ENCODE measurements around the gene EMILIN2. TPM values are rescaled to one million over a fixed set of nuclear protein-coding genes. Genes with fewer than 3 reads are reported as not detected.

EMILIN2 gene
- total RNA-seq, 1 experiment from 2014 or later = 2.3 TPM

- no peaks in the 10 kb centered on the region for H3K4me1 ChIP-seq (ENCODE audit: low read length)
- H3K27ac ChIP-seq (ENCODE audit: low read length) = no peak overlapping the region
- no peak overlapping the region for H3K9ac ChIP-seq (ENCODE audit: low read length)
- H4K20me1 ChIP-seq (ENCODE audit: insufficient read depth, low read depth, low read length) = no peaks in the 10 kb centered on the region
- no peaks in the 10 kb centered on the region for H3K9me2 ChIP-seq (replicated peaks; ENCODE audit: insufficient read depth, low read length)
- no peaks in the 10 kb centered on the region for H3K36me3 ChIP-seq (ENCODE audit: insufficient read depth, low read length)
- no peak overlapping the region for H3K4me3 ChIP-seq (ENCODE audit: low read length)
- H3K27me3 ChIP-seq (ENCODE audit: low read length) = no peaks in the 10 kb centered on the region
- DNase-seq = no peak
- no peaks in the 10 kb centered on the region for H3K9me3 ChIP-seq (ENCODE audit: low read length)
- H3K4me2 ChIP-seq (ENCODE audit: low read depth, low read length, poor library complexity, severe bottlenecking) = no peak overlapping the region
- no peaks in the 10 kb centered on the region for H3K79me2 ChIP-seq (ENCODE audit: low read length)
- no peak overlapping the region for H2AFZ ChIP-seq (ENCODE audit: low read length)
Observed at GRCh38 chr18:2872095-2872494, 25.3 kb downstream of the EMILIN2 start.

GRCh38 chr18:2874765-2875164 is 28.0 kb downstream of the EMILIN2 start:
- no peak for DNase-seq
- Histone ChIP-seq H3K4me2 (ENCODE audit: low read depth, low read length, poor library complexity, severe bottlenecking) (no peak overlapping the region), H3K79me2 (ENCODE audit: low read length) (no peaks in the 10 kb centered on the region), H3K9me2 (replicated peaks; ENCODE audit: insufficient read depth, low read length) (no peaks in the 10 kb centered on the region), H4K20me1 (ENCODE audit: insufficient read depth, low read depth, low read length) (no peaks in the 10 kb centered on the region), H3K27me3 (ENCODE audit: low read length) (no peaks in the 10 kb centered on the region), H2AFZ (ENCODE audit: low read length) (no peak overlapping the region), H3K4me1 (ENCODE audit: low read length) (no peaks in the 10 kb centered on the region), H3K9me3 (ENCODE audit: low read length) (no peaks in the 10 kb centered on the region), H3K9ac (ENCODE audit: low read length) (no peak overlapping the region), H3K36me3 (ENCODE audit: insufficient read depth, low read length) (no peaks in the 10 kb centered on the region), H3K27ac (ENCODE audit: low read length) (no peak overlapping the region), H3K4me3 (ENCODE audit: low read length) (no peak overlapping the region)

GRCh38 chr18:2878656-2879330 is 32.0 kb downstream of the EMILIN2 start:
- Histone ChIP-seq H3K36me3 (ENCODE audit: insufficient read depth, low read length) (no peaks in the 10 kb centered on the region), H3K4me3 (ENCODE audit: low read length) (no peak overlapping the region), H2AFZ (ENCODE audit: low read length) (no peak overlapping the region), H4K20me1 (ENCODE audit: insufficient read depth, low read depth, low read length) (no peaks in the 10 kb centered on the region), H3K9ac (ENCODE audit: low read length) (no peak overlapping the region), H3K9me3 (ENCODE audit: low read length) (no peaks in the 10 kb centered on the region), H3K4me1 (ENCODE audit: low read length) (no peaks in the 10 kb centered on the region), H3K27me3 (ENCODE audit: low read length) (no peaks in the 10 kb centered on the region), H3K79me2 (ENCODE audit: low read length) (no peaks in the 10 kb centered on the region), H3K9me2 (replicated peaks; ENCODE audit: insufficient read depth, low read length) (no peaks in the 10 kb centered on the region), H3K27ac (ENCODE audit: low read length) (no peak overlapping the region), H3K4me2 (ENCODE audit: low read depth, low read length, poor library complexity, severe bottlenecking) (no peak overlapping the region)
- no peak for DNase-seq

- H3K36me3 ChIP-seq (ENCODE audit: insufficient read depth, low read length) = no peaks in the 10 kb centered on the region
- DNase-seq = no peak
- H2AFZ ChIP-seq (ENCODE audit: low read length) = no peak overlapping the region
- no peak overlapping the region for H3K4me3 ChIP-seq (ENCODE audit: low read length)
- no peaks in the 10 kb centered on the region for H4K20me1 ChIP-seq (ENCODE audit: insufficient read depth, low read depth, low read length)
- no peaks in the 10 kb centered on the region for H3K27me3 ChIP-seq (ENCODE audit: low read length)
- no peak overlapping the region for H3K4me2 ChIP-seq (ENCODE audit: low read depth, low read length, poor library complexity, severe bottlenecking)
- no peak overlapping the region for H3K27ac ChIP-seq (ENCODE audit: low read length)
- no peaks in the 10 kb centered on the region for H3K9me2 ChIP-seq (replicated peaks; ENCODE audit: insufficient read depth, low read length)
- no peaks in the 10 kb centered on the region for H3K4me1 ChIP-seq (ENCODE audit: low read length)
- H3K9ac ChIP-seq (ENCODE audit: low read length) = no peak overlapping the region
- no peaks in the 10 kb centered on the region for H3K79me2 ChIP-seq (ENCODE audit: low read length)
- no peaks in the 10 kb centered on the region for H3K9me3 ChIP-seq (ENCODE audit: low read length)
Observed at GRCh38 chr18:2879889-2880288, 33.1 kb downstream of the EMILIN2 start.

- H3K9ac ChIP-seq (ENCODE audit: low read length) = no peak overlapping the region
Observed at GRCh38 chr18:2880473-2880872, 33.7 kb downstream of the EMILIN2 start.

GRCh38 chr18:2881088-2881839 is 34.5 kb downstream of the EMILIN2 start:
- Histone ChIP-seq H3K9me2 (replicated peaks; ENCODE audit: insufficient read depth, low read length) (no peaks in the 10 kb centered on the region), H2AFZ (ENCODE audit: low read length) (no peak overlapping the region), H3K4me1 (ENCODE audit: low read length) (no peaks in the 10 kb centered on the region), H3K36me3 (ENCODE audit: insufficient read depth, low read length) (no peaks in the 10 kb centered on the region), H3K79me2 (ENCODE audit: low read length) (no peaks in the 10 kb centered on the region), H3K4me2 (ENCODE audit: low read depth, low read length, poor library complexity, severe bottlenecking) (no peak overlapping the region), H3K27me3 (ENCODE audit: low read length) (no peaks in the 10 kb centered on the region), H3K27ac (ENCODE audit: low read length) (no peak overlapping the region), H3K9ac (ENCODE audit: low read length) (no peak overlapping the region), H3K4me3 (ENCODE audit: low read length) (no peak overlapping the region), H3K9me3 (ENCODE audit: low read length) (no peaks in the 10 kb centered on the region), H4K20me1 (ENCODE audit: insufficient read depth, low read depth, low read length) (no peaks in the 10 kb centered on the region)
- no peak for DNase-seq

More at GRCh38 chr18:2880473-2880872, 33.7 kb downstream of the EMILIN2 start:
- DNase-seq = no peak
- no peak overlapping the region for H3K27ac ChIP-seq (ENCODE audit: low read length)
- H3K4me2 ChIP-seq (ENCODE audit: low read depth, low read length, poor library complexity, severe bottlenecking) = no peak overlapping the region
- H3K79me2 ChIP-seq (ENCODE audit: low read length) = no peaks in the 10 kb centered on the region
- no peaks in the 10 kb centered on the region for H3K4me1 ChIP-seq (ENCODE audit: low read length)
- no peaks in the 10 kb centered on the region for H3K9me2 ChIP-seq (replicated peaks; ENCODE audit: insufficient read depth, low read length)
- H3K36me3 ChIP-seq (ENCODE audit: insufficient read depth, low read length) = no peaks in the 10 kb centered on the region
- no peak overlapping the region for H3K4me3 ChIP-seq (ENCODE audit: low read length)
- H2AFZ ChIP-seq (ENCODE audit: low read length) = no peak overlapping the region
- no peaks in the 10 kb centered on the region for H4K20me1 ChIP-seq (ENCODE audit: insufficient read depth, low read depth, low read length)
- no peaks in the 10 kb centered on the region for H3K27me3 ChIP-seq (ENCODE audit: low read length)
- H3K9me3 ChIP-seq (ENCODE audit: low read length) = no peaks in the 10 kb centered on the region

- H3K9me2 ChIP-seq (replicated peaks; ENCODE audit: insufficient read depth, low read length) = no peaks in the 10 kb centered on the region
- no peaks in the 10 kb centered on the region for H3K36me3 ChIP-seq (ENCODE audit: insufficient read depth, low read length)
- H4K20me1 ChIP-seq (ENCODE audit: insufficient read depth, low read depth, low read length) = no peaks in the 10 kb centered on the region
- no peak overlapping the region for H3K27ac ChIP-seq (ENCODE audit: low read length)
- H3K9ac ChIP-seq (ENCODE audit: low read length) = no peak overlapping the region
- H3K27me3 ChIP-seq (ENCODE audit: low read length) = no peaks in the 10 kb centered on the region
- no peak for DNase-seq
- H2AFZ ChIP-seq (ENCODE audit: low read length) = no peak overlapping the region
- H3K4me2 ChIP-seq (ENCODE audit: low read depth, low read length, poor library complexity, severe bottlenecking) = no peak overlapping the region
- no peaks in the 10 kb centered on the region for H3K4me1 ChIP-seq (ENCODE audit: low read length)
- no peaks in the 10 kb centered on the region for H3K79me2 ChIP-seq (ENCODE audit: low read length)
- H3K9me3 ChIP-seq (ENCODE audit: low read length) = no peaks in the 10 kb centered on the region
- no peak overlapping the region for H3K4me3 ChIP-seq (ENCODE audit: low read length)
Observed at GRCh38 chr18:2881840-2882195, 35.0 kb downstream of the EMILIN2 start.

GRCh38 chr18:2882201-2882600 is 35.4 kb downstream of the EMILIN2 start:
- Histone ChIP-seq H3K9me3 (ENCODE audit: low read length) (no peaks in the 10 kb centered on the region), H2AFZ (ENCODE audit: low read length) (no peak overlapping the region), H3K9me2 (replicated peaks; ENCODE audit: insufficient read depth, low read length) (no peaks in the 10 kb centered on the region), H3K36me3 (ENCODE audit: insufficient read depth, low read length) (no peaks in the 10 kb centered on the region), H3K79me2 (ENCODE audit: low read length) (no peaks in the 10 kb centered on the region), H3K27me3 (ENCODE audit: low read length) (no peaks in the 10 kb centered on the region), H3K4me3 (ENCODE audit: low read length) (no peak overlapping the region), H3K9ac (ENCODE audit: low read length) (no peak overlapping the region), H3K4me1 (ENCODE audit: low read length) (no peaks in the 10 kb centered on the region), H3K4me2 (ENCODE audit: low read depth, low read length, poor library complexity, severe bottlenecking) (no peak overlapping the region), H4K20me1 (ENCODE audit: insufficient read depth, low read depth, low read length) (no peaks in the 10 kb centered on the region), H3K27ac (ENCODE audit: low read length) (no peak overlapping the region)
- DNase-seq = no peak

Data from Karpas-422 (cell line).